NB4 (cell line): Measurements from ENCODE around the gene MRPS7.

Source experiments
- CTCF ChIP-seq: IDR thresholded peaks from one replicate; pipeline ENCODE4 v1.5.1; 2012; ENCODE audit warnings: low read depth, low read length
- POLR2A ChIP-seq: IDR thresholded peaks from 2 replicates; pipeline ENCODE4 v1.6.1; 2011; ENCODE audit warnings: mild to moderate bottlenecking; ENCODE audit not compliant: insufficient read length; ENCODE audit errors: extremely low read depth

GRCh38 chr17:75238020-75238580 lies 23.6 kb upstream of the MRPS7 start:
- TF ChIP-seq CTCF (no peak), POLR2A (no peak)
